NCI-H2196 (cell line): ENCODE data around the gene FARSA.
"Not testable (repeated sequence)": the region's sequence is repeated elsewhere in the genome, so short reads cannot be mapped to it uniquely, and the experiment has no call there.

Source experiments
- DNase-seq: peaks from one replicate; lab custom pipeline; 2025; ENCODE audit not compliant: unreplicated experiment; lab: John Stamatoyannopoulos, UW

FARSA gene

DNA sequence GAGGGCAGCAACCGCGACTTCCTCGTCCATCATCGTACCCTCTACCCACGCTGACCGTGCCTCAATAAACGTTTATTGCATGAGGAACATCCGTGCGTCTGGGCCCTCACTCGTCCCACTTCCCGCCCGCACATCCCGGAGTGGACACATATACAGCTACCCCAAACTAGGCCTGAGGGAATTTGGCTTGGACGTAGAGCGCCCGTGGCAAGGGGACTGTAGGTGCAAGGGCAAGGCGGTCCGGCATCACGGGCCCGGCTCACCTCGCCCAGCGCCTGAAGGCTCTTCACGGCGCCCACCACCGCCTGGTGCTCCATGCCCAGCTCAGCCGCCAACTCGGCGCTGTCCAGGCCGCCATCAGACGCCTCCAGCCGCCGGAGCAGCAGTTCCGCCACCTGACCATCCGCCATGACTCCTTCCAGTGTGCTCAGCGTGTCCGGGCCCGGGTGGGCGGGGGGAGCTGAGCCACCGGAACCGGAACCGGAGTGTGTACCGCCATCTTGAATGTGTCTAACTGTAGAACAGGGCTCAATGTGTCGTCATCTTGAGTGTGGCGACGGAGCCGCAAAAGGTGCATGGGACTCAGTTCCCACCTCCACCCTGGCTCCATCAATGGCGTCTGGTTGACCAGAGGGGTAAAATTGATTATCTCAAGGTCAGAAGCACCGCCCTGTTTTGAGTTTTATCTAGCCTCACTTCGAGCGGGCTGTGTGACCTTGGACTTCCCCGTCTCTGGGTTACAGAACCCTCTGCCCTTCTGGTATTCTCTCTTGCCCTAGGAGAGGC lies at the start of gene FARSA:
Gene FARSA, minus strand, starts transcription at position 425 of the 786 bp plus-strand sequence. Its CDS starts 15 bp downstream, at position 410.
- DNase-seq: peak; percentile 92

DNA sequence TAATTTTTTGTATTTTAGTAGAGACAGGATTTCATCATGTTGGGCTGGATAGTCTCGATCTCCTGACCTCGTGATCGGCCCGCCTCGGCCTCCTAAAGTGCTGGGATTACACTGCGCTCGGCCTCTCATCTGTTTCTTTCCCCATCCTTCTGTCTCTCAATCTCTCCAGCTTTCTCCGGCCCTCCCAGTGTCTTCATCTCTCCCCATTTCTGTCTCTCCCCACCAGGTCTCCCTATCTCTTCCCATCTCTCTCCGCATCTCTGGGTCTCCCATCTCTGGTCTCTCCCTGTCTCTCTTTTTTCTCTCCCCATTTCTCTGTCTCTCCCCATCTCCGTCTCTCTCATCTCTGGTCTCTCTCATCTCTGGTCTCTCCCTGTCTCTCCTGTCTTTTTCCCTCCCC lies 49.6 kb upstream of the FARSA start:
- DNase-seq: no peak

DNA sequence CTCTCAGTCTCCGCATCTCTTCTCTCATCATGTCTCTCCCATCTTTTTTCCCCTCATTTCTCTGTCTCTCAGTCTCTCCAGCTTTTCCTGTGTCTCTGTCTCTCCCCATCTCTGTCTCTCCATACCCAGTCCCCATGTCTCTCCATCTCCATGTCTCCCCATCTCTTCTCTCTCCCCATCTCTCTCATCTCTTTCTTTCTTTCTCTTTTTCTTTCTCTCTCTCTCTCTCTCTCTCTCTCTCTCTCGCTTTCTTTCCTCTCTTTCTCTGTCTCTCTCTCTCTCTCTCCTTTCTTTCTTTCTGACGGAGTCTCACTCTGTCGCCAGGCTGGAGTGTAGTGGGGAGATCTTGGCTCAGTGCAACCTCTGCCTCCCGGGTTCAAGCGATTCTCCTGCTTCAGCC lies 49.1 kb upstream of the FARSA start:
- no peak for DNase-seq

DNA sequence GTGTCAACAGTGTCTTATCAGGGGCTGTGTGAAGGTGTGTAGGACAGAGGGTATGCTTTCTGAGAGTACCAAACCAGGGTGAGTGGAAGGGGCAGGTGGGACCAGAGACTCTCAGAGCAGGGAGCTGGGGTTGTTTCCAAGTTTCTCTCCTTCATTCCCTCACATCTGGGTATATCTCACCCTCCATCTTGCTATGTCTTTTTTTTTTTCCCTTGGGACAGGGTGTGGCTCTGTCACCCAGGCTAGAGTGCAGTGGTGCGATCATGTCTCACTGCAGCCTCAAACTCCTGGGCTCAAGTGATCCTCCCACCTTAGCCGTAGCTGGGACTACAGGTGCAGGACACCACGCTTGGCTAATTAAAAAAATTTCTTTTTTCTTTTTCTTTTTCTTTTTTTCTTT lies 46.5 kb upstream of the FARSA start:
- no peak for DNase-seq

DNA sequence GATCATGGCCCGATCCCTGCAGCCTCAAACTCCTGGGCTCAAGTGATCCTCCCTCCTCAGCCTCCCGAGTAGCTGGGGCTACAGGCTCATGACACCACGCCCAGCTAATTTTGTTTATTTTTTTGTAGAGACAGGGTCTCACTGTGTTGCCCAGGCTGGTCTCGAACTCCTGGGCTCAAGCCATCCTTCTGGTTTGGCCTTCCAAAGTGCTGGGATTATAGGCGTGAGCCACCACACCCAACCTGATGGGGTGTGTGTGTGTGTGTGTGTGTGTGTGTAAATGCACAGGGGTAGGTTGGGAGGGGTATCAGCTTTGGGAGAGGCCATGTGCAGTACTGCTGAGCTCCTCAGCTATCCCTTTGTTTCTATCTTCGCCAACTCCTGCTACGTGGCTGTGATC lies 42.6 kb upstream of the FARSA start:
- DNase-seq: not testable (repeated sequence)

DNA sequence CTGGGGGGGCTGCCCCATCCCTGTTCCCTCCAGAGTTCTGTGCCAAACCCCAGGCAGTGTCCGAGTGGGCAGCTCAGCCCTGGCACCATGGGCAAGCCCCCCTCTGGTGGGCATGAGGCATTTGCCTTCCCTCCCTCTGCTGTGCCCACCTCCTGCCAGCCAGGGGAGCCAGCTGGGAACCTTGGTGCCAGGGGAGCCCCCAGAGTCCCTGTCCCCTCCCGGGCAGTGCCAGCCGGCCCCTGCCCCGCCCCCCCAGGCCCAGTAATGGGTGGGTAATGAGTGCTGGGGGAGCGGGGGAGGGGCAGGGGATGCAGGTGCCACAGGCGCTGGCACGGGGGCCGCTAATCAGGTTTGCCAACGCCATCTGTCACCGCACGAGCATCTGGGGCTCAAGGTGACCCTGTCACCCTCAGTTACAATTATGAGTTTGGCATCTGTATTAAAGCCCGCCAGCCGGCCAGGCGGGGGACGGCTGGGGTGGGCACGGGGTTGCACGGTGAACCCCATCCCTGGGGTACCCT lies 41.8 kb upstream of the FARSA start:
- DNase-seq: no peak

DNA sequence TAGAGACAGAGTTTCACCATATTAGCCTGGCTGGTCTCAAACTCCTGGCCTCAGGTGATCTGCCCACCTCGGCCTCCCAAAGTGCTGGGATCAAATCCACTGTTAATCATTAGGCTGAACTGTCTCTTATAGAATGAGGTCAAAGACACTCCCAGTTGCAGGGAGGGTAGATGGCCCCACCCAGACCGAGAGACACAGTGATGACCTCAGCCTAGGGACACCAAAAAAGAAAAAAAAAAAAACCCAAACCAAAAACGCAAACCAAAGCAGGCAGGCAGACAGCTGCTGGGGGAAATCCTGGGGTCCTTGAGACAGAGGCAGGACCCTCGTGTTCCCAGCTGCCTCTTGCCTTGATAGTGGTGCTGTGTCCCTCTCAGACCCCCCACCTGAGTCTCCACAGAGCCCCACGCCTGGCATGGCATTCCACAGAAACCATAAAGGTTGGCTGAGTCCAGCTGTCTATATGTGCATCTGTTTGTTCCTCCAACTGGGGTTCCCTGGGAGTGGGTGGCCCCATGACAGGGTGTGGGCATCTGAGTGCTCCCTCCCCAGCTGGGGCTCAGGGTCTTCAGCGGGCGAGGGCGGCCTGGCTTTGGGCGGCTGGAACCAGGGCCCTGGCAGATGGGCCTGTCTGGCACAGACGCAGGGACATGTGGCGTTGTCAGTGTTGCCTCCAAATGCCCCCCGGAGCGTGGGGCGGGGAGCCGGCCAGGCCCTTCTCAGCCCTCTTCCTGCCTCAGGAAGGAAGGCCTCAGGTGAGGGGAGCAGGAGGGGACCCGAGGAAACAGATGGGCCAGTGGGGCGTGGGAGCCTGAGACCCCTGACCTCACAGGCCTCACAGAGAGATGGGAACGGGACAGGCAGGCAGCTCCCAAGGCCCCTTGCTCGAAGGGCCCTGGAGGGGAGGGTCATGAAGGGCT lies 41.0 kb upstream of the FARSA start:
- no peak for DNase-seq

DNA sequence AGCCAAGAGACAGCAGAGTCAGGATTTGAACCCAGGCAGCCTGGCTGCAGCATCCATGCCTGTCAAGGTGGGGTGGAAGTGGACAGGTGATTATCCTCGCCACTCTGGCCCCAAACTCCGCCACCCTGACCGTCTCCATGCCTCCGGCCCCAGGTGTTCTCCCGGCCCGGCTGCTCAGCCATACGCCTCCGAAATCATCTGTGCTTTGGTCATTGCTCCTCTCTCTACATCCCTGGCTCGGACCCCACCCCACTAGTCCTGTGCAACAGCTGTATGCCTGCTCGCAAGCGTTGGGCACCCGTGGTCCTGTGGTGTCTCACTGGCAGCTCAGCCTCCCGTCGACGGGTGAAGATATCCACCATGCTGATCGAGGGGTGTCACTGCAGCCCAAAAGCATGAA lies 39.7 kb upstream of the FARSA start:
- DNase-seq: no peak

DNA sequence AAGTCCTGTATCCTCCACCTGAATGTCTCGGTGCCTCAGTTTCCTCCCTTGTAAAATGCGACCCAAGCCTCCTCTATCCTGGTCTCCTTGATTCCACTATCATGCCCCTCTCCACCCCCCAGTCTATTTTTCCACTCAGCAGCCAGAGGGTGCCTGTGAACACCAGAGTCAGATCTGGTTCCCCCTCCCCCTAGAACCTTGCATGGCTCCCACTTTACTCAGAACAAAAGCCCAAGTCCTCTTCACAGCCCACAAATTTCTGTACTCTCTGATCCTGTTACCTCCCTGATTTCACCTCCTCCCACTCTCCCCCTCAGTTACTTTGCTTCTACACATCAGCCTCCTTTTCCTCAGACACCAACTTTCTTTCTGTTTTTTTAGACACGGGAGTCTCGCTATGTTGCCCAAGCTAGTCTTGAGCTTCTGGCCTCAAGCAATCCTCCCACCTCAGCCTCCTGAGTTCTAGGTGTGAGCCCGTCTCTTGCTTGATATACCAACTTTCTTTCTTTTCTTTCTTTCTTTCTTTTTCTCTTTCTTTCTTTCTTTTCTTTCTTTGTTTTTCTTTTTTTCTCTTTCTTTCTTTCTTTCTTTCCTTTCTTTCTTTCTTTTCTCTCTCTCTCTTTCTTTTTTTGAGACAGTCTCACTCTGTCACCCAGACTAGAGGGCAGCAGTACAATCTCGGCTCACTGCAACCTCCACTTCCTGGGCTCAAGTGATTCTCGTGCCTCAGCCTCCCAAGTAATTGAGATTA lies 36.7 kb upstream of the FARSA start:
- DNase-seq: no peak

DNA sequence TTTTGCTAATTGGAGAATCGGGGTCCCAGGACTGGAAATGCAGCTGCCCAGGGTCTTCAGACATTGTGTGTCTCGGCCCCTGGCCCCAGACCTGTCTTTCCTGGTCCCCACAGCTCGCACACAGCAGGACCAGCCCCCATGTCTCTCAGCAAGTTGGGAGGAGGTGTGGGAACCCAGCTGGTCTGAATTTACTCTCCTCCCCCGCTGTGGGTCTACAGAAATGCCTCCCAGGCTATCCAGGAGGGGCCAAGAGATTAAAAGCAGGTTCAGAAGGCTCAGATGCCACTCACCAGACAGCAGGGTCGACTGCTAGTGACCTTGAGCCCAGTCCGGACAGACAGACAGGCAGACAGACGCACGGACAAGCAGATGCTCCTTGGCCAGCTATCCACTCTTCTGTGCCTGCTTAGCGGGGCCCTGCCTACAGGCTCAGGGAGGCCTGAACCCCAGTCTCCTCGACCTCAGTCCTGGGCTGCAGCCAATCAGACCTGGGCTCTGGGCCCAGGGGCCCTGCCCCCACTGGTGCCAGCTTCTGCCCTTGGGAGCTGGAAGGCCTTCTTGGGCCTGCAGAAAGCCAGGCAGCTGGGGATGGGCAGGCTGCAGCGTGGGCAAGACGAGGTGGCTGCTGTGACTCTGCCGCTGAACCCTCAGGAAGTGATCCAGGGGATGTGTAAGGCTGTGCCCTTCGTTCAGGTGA lies 35.9 kb upstream of the FARSA start, which contains the start of gene DAND5:
Gene DAND5, plus strand, starts transcription at position 285 of the 697 bp plus-strand sequence. Its CDS starts 85 bp downstream, at position 370.
- peak; percentile 62 for DNase-seq

DNA sequence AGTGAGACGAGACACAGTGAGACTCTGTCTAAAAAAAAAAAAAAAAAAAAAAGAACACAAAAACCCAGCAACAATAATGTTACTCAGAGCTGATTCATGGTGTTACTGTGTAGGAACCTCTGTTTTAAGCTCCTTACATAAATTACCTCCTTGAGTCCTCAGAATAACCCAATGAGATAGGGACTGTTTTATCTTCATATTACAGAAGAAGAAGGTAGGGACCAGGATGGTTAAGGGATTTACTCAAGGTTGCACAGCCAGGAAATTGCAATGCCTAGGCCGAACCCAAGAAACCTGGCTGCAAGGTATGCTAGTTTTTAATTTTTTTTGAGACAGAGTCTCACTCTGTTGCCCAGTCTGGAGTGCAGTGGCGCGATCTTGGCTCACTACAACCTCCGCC lies 34.4 kb upstream of the FARSA start:
- no peak for DNase-seq

DNA sequence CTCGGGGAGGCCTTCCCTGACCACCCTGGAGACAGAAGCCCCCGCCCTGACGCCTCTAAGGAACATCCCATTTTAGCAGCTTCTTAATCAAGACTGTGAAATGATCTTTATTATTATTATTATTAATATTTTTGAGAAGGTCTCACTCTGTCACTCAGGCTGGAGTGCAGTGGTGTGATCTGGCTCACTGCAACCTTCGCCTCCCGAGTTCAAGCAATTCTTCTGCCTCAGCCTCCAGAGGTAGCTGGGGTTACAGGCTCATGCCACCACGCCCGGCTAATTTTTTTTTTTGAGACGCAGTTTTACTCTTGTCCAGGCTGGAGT lies 32.3 kb upstream of the FARSA start:
- no peak for DNase-seq

DNA sequence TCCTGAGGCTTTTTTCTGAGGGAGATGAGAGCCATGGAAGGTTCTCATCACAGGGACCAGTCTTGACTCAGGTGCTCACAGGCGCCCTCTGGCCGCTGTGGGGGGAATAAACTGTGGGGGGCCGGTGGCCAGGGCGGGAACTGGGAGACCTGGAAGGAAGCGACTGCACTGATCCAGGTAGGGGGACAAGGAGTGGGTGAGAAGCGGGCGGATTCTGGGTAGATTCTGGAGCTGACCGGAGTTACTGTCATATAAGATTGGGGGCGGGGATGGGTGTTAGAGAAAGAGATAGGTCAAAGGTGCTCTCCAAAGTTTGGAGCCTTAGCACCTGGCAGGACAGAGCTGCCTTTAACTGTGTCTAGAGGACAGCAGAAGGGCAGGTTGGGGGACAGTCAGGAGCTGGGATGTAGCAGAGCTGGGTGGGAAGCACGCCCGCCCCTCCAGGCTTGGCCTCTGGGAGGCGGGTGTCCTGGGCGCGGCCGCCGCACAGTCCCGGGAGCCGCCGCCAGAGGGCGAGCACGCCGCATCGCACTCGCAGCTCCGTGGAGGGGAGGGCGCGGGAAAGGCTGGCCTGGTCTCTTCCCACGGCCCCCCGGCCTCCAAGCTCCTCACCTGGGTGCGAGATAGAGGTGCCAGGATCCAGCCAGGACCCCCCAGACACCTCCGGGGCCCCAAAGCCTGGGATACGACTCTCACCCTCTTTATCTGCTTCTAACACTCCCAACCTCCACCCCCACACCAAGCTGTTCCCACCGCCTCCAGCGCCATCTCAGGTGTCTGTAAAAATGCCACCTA lies 31.7 kb upstream of the FARSA start:
- peak; percentile 82 for DNase-seq

DNA sequence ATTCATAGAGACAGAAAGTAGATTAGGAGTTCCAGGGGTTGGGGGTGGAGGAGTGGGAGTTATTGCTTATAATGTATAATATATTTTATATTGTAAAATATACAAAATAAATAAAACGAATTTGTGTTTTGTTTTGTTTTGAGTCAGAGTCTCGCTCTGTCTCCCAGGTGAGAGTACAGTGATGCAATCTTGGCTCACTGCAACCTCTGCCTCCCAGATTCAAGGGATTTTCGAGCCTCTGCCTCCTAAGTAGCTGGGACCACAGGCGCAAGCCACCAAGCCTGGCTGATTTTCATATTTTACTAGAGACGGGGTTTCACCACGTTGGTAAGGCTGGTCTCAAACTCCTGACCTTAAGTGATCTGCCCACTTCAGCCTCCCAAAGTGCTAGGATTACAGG lies 26.0 kb upstream of the FARSA start:
- no peak for DNase-seq

DNA sequence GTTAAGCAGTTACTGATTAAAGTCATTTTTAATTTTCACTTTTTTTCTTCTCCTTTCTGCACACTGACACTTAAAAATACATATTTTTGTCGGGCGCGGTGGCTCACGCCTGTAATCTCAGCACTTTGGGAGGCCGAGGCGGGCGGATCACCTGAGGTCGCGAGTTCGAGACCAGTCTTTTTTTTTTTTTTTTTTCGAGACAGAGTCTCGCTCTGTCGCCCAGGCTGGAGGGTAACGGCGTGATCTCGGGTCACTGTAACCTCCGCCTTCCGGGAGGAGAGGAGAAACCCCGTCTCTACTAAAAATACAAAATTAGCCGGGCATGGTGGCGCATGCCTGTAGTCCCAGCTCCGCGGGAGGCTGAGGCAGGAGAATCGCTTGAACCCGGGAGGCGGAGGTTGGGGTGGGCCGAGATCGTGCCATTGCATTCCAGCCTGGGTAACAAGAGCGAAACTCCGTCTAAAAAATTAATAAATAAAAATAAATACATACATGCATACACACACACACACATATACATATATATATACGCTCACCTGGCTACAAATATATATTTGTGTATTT lies 24.0 kb upstream of the FARSA start:
- DNase-seq: not testable (repeated sequence)

DNA sequence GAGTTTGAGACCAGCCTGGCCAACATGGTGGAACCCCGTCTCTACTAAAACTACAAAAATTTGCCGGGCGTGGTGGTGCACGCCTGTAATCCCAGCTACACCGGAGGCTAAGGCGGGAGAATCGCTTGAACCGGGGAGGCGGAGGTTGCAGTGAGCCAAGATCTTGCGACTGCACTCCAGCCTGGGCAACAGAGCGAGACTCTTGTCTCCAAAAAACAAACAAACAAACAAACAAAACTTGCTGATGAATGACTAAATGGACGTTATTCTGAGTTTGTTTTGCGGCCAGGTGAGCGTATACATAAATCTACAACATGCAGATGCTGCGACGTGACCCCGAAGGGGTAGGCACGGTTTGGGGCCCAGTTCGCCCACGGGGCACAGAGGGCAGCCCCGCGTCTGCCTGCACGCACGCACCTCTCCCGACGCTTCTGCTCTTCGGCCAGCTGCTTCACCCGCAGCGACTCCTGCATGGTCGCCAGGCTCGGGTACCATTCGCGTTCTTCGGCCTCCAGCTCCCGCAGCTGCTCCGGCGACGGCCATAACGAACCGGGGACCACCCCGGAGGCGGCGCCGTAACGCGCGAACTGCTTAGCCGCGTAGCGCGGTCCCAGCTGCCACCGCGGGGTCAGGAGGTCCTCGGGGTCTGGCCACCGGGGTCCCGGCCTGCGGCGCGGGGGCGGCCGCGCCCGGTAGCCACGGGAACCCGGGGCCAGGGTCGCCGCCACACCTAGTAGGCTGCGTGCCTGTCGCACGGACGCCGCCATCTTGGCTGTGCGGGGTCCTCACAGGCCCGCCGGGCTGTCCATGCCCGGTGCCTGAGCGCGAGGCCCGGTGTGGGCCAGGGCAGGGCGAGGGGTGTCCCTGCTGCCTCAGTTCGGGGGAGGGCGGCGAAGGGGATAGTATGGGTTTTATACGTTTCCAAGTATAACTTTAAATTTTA lies 23.2 kb upstream of the FARSA start, which contains the start of gene GADD45GIP1:
Gene GADD45GIP1, minus strand, starts transcription at position 778 of the 943 bp plus-strand sequence. Its CDS starts 11 bp downstream, at position 767.
- DNase-seq: peak; percentile 78

DNA sequence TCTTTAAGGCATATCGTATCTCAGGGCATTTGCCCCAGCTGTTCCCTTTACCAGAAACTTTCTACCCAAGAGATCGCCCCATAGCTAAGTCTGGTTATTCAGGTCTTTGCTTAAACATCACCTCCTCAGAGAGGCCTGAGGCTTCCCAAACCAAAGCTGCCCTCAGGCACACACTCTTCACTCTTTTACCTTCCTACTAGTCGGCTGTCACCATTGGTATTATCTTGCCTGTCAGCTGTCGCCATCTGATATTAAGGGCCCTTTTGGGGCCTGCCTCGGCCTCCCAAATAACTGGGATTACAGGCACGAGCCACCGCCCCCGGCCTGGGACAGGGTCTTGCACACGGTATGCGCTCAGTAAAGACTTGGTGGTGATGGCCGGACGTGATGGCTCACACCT lies 22.5 kb upstream of the FARSA start:
- no peak for DNase-seq

DNA sequence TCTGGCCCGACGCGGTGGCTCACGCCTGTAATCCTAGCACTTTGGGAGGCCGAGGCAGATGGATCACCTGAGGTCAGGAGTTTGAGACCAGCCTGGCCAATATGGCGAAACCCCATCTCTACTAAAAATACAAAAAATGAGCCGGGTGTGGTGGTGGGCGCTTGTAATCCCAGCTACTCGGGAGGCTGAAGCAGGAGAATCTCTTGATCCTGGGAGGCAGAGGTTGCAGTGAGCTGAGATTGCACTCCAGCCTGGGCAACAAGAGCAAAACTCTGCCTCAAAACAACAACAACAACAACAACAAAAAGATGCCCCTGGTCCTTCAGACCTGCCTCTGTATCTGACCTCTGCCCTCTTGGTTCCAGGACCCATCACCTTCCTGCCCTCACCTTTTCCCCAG lies 22.1 kb upstream of the FARSA start:
- not testable (repeated sequence) for DNase-seq
